ENCODE results near the gene TENM4. TPM values are rescaled to one million over a fixed set of nuclear protein-coding genes. Genes with fewer than 3 reads are reported as not detected.

The TENM4 gene
- total RNA-seq, 2 donors from 2014 or later: 68.2 to 130 TPM

GRCh38 chr11:79406376-79406775, 34.5 kb downstream of the TENM4 start:
- Mint-ChIP-seq H3K4me3 (no peak overlapping the region), H3K4me1 (peaks cover 56% of the 10 kb centered on the region), H3K36me3 (ENCODE audit: low read depth) (peaks cover 15% of the 10 kb centered on the region), H3K27ac (peak overlapping the region; percentile 62), H3K27me3 (ENCODE audit: insufficient read depth) (no peaks in the 10 kb centered on the region), H3K9me3 (peaks cover 2% of the 10 kb centered on the region)
- Histone ChIP-seq H3K4me3 (ENCODE audit: low read length) (no peak overlapping the region), H3K9me3 (ENCODE audit: control insufficient read depth, low read length) (no peaks in the 10 kb centered on the region), H3K4me1 (ENCODE audit: control insufficient read depth, insufficient read depth, low read length) (peaks cover 25% of the 10 kb centered on the region), H3K36me3 (ENCODE audit: control insufficient read depth, insufficient read depth, low read length) (no peaks in the 10 kb centered on the region), H3K27me3 (ENCODE audit: control insufficient read depth, insufficient read depth, low read length, poor library complexity, severe bottlenecking) (no peaks in the 10 kb centered on the region), H3K9ac (ENCODE audit: extremely low read depth, low read length, poor library complexity, severe bottlenecking) (no peak overlapping the region), H3K27ac (ENCODE audit: low read depth, low read length) (no peak overlapping the region)
- DNase-seq: no peak
- WGBS, 2 experiments (ENCODE audit: insufficient coverage in 1 of 2, insufficient read length in 1 of 2): 86 to 93% methylated on average over 4 to 5 of the region's 5 CpGs
- no peak for TF ChIP-seq CTCF (conservative IDR thresholded peaks at IDR 0.05)

DNA sequence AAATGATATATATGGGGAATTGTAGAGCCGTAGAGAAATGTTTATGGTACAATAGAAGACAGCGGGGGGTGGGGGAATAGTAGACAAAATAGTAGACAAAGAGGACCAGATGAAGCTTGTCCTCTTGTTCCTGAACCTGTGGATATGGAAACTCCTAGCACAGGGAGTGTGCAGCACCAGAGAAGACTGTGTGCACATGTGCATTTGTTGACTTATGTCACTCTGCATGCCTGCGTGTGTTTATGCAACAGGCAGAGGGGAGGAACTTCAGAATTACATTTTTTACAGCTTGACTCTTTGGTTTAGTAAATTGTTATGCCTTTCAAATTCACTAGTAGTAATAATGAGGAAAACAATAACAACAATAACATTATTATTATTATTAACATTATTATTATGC, 36.0 kb downstream of the TENM4 start:
- H3K9me3 ChIP-seq (ENCODE audit: control insufficient read depth, low read length): no peaks in the 10 kb centered on the region
- no peak overlapping the region for H3K4me3 ChIP-seq (ENCODE audit: low read length)
- WGBS, 2 experiments (ENCODE audit: insufficient coverage in 1 of 2, insufficient read length in 1 of 2): 97 to 100% methylated on average over 3 of the region's 3 CpGs
- Mint-ChIP-seq H3K27ac (no peak overlapping the region), H3K4me1 (peaks cover 49% of the 10 kb centered on the region), H3K27me3 (ENCODE audit: insufficient read depth) (no peaks in the 10 kb centered on the region), H3K4me3 (no peak overlapping the region), H3K36me3 (ENCODE audit: low read depth) (peaks cover 14% of the 10 kb centered on the region), H3K9me3 (peaks cover 2% of the 10 kb centered on the region)
- TF ChIP-seq CTCF (conservative IDR thresholded peaks at IDR 0.05): no peak
- no peak overlapping the region for H3K27ac ChIP-seq (ENCODE audit: low read depth, low read length)
- no peaks in the 10 kb centered on the region for H3K27me3 ChIP-seq (ENCODE audit: control insufficient read depth, insufficient read depth, low read length, poor library complexity, severe bottlenecking)
- no peak for DNase-seq
- peaks cover 27% of the 10 kb centered on the region for H3K4me1 ChIP-seq (ENCODE audit: control insufficient read depth, insufficient read depth, low read length)
- H3K36me3 ChIP-seq (ENCODE audit: control insufficient read depth, insufficient read depth, low read length): no peaks in the 10 kb centered on the region
- H3K9ac ChIP-seq (ENCODE audit: extremely low read depth, low read length, poor library complexity, severe bottlenecking): no peak overlapping the region

GRCh38 chr11:79404325-79404724, 36.5 kb downstream of the TENM4 start:
- Histone ChIP-seq H3K4me1 (ENCODE audit: control insufficient read depth, insufficient read depth, low read length) (peaks cover 32% of the 10 kb centered on the region), H3K4me3 (ENCODE audit: low read length) (no peak overlapping the region), H3K36me3 (ENCODE audit: control insufficient read depth, insufficient read depth, low read length) (no peaks in the 10 kb centered on the region), H3K27me3 (ENCODE audit: control insufficient read depth, insufficient read depth, low read length, poor library complexity, severe bottlenecking) (no peaks in the 10 kb centered on the region), H3K27ac (ENCODE audit: low read depth, low read length) (no peak overlapping the region), H3K9ac (ENCODE audit: extremely low read depth, low read length, poor library complexity, severe bottlenecking) (no peak overlapping the region), H3K9me3 (ENCODE audit: control insufficient read depth, low read length) (no peaks in the 10 kb centered on the region)
- no peak for DNase-seq
- Mint-ChIP-seq H3K4me1 (peaks cover 46% of the 10 kb centered on the region), H3K4me3 (no peak overlapping the region), H3K27me3 (ENCODE audit: insufficient read depth) (no peaks in the 10 kb centered on the region), H3K9me3 (peaks cover 2% of the 10 kb centered on the region), H3K36me3 (ENCODE audit: low read depth) (peaks cover 14% of the 10 kb centered on the region), H3K27ac (no peak overlapping the region)
- 60 to 100% methylated on average over 1 to 2 of the region's 2 CpGs for WGBS, 2 experiments (ENCODE audit: insufficient coverage in 1 of 2, insufficient read length in 1 of 2)
- TF ChIP-seq CTCF (conservative IDR thresholded peaks at IDR 0.05): no peak

Measured in endodermal cell (in vitro differentiated cells).